ENCODE measurements around the gene ETFRF1. TPM values are rescaled to one million over a fixed set of nuclear protein-coding genes. Genes with fewer than 3 reads are reported as not detected.

Gene ETFRF1
- polyA plus RNA-seq, 1 donor from 2014 or later = 81.8 TPM

- no peak overlapping the region for H3K4me3 ChIP-seq (ENCODE audit: low read length)
- no peak overlapping the region for H2AFZ ChIP-seq (ENCODE audit: low read depth, low read length)
- H3K9me3 ChIP-seq (ENCODE audit: low read length) = no peaks in the 10 kb centered on the region
- H3K4me2 ChIP-seq (ENCODE audit: low read length) = no peak overlapping the region
- H3K36me3 ChIP-seq (ENCODE audit: insufficient read depth, low read length) = no peaks in the 10 kb centered on the region
- no peaks in the 10 kb centered on the region for H3K79me2 ChIP-seq (replicated peaks; ENCODE audit: insufficient read depth, low read length)
- no peak overlapping the region for H3K27ac ChIP-seq (ENCODE audit: low read length)
- no peaks in the 10 kb centered on the region for H3F3A ChIP-seq (ENCODE audit: insufficient read depth, low read length, poor library complexity, severe bottlenecking)
- TF ChIP-seq POLR2AphosphoS5 (IDR thresholded peaks at IDR 0.05) (no peak), SMC3 (conservative IDR thresholded peaks at IDR 0.05; ENCODE audit: poor library complexity) (no peak), EZH2 (IDR thresholded peaks at IDR 0.05; ENCODE audit: borderline replicate concordance, insufficient read depth, low read length, poor library complexity, severe bottlenecking) (no peak), REST (IDR thresholded peaks at IDR 0.05; ENCODE audit: borderline replicate concordance) (no peak), RAD21 (conservative IDR thresholded peaks at IDR 0.05) (no peak), MXI1 (conservative IDR thresholded peaks at IDR 0.05; ENCODE audit: poor library complexity, severe bottlenecking) (no peak)
- no peaks in the 10 kb centered on the region for H3K9me2 ChIP-seq (ENCODE audit: insufficient read depth, low read length)
- H3K27me3 ChIP-seq (ENCODE audit: insufficient read depth, low read depth, low read length) = no peaks in the 10 kb centered on the region
- H4K20me1 ChIP-seq (ENCODE audit: insufficient read depth) = no peaks in the 10 kb centered on the region
- no peak overlapping the region for H3K9ac ChIP-seq (ENCODE audit: low read length)
Observed at GRCh38 chr12:25151476-25151875, 43.6 kb upstream of the ETFRF1 start.

- Histone ChIP-seq H3K4me2 (ENCODE audit: low read length) (no peak overlapping the region), H3F3A (ENCODE audit: insufficient read depth, low read length, poor library complexity, severe bottlenecking) (no peaks in the 10 kb centered on the region), H3K9me3 (ENCODE audit: low read length) (no peaks in the 10 kb centered on the region), H3K36me3 (ENCODE audit: insufficient read depth, low read length) (no peaks in the 10 kb centered on the region), H3K79me2 (replicated peaks; ENCODE audit: insufficient read depth, low read length) (no peaks in the 10 kb centered on the region), H3K4me3 (ENCODE audit: low read length) (no peak overlapping the region), H4K20me1 (ENCODE audit: insufficient read depth) (no peaks in the 10 kb centered on the region), H3K27ac (ENCODE audit: low read length) (no peak overlapping the region), H3K9me2 (ENCODE audit: insufficient read depth, low read length) (no peaks in the 10 kb centered on the region), H3K27me3 (ENCODE audit: insufficient read depth, low read depth, low read length) (no peaks in the 10 kb centered on the region), H2AFZ (ENCODE audit: low read depth, low read length) (no peak overlapping the region), H3K9ac (ENCODE audit: low read length) (no peak overlapping the region)
- no peak for TF ChIP-seq EZH2 (IDR thresholded peaks at IDR 0.05; ENCODE audit: borderline replicate concordance, insufficient read depth, low read length, poor library complexity, severe bottlenecking)
- TF ChIP-seq POLR2AphosphoS5 (IDR thresholded peaks at IDR 0.05) = no peak
Observed at GRCh38 chr12:25152055-25152454, 43.0 kb upstream of the ETFRF1 start.

GRCh38 chr12:25155022-25155576, 39.9 kb upstream of the ETFRF1 start:
- Histone ChIP-seq H3K79me2 (replicated peaks; ENCODE audit: insufficient read depth, low read length) (no peaks in the 10 kb centered on the region), H3K4me3 (ENCODE audit: low read length) (no peak overlapping the region), H3K4me2 (ENCODE audit: low read length) (no peak overlapping the region), H3K9ac (ENCODE audit: low read length) (no peak overlapping the region), H3F3A (ENCODE audit: insufficient read depth, low read length, poor library complexity, severe bottlenecking) (no peaks in the 10 kb centered on the region), H3K36me3 (ENCODE audit: insufficient read depth, low read length) (no peaks in the 10 kb centered on the region), H3K9me3 (ENCODE audit: low read length) (no peaks in the 10 kb centered on the region), H3K27me3 (ENCODE audit: insufficient read depth, low read depth, low read length) (no peaks in the 10 kb centered on the region), H2AFZ (ENCODE audit: low read depth, low read length) (no peak overlapping the region), H3K27ac (ENCODE audit: low read length) (no peak overlapping the region), H3K9me2 (ENCODE audit: insufficient read depth, low read length) (no peaks in the 10 kb centered on the region), H4K20me1 (ENCODE audit: insufficient read depth) (no peaks in the 10 kb centered on the region)
- no peak for TF ChIP-seq TAF1 (IDR thresholded peaks at IDR 0.05; ENCODE audit: low read depth)
- TF ChIP-seq CTCF (IDR thresholded peaks at IDR 0.05; ENCODE audit: poor library complexity, severe bottlenecking) = peak; percentile 61
- peak; percentile 59 for TF ChIP-seq RAD21 (conservative IDR thresholded peaks at IDR 0.05)
- TF ChIP-seq SMC3 (conservative IDR thresholded peaks at IDR 0.05; ENCODE audit: poor library complexity) = peak; percentile 64
- TF ChIP-seq EZH2 (IDR thresholded peaks at IDR 0.05; ENCODE audit: borderline replicate concordance, insufficient read depth, low read length, poor library complexity, severe bottlenecking) = no peak
- TF ChIP-seq REST (IDR thresholded peaks at IDR 0.05; ENCODE audit: borderline replicate concordance) = no peak
- no peak for TF ChIP-seq POLR2AphosphoS5 (IDR thresholded peaks at IDR 0.05)

Data from neural cell (in vitro differentiated cells).